ENCODE data around the gene HAGHL.
"Not testable (repeated sequence)": the region's sequence is repeated elsewhere in the genome, so short reads cannot be mapped to it uniquely, and the experiment has no call there.

The HAGHL gene

GRCh38 chr16:734981-735881 is 8.3 kb downstream of the HAGHL start:
- no peak for DNase-seq (ENCODE audit: low read depth)

GRCh38 chr16:735982-736453 is 9.1 kb downstream of the HAGHL start:
- no peak for DNase-seq (ENCODE audit: low read depth)

GRCh38 chr16:736936-737481 is 10.1 kb downstream of the HAGHL start:
- no peak for DNase-seq (ENCODE audit: low read depth)

GRCh38 chr16:739560-740458 is 12.9 kb downstream of the HAGHL start:
- DNase-seq (ENCODE audit: low read depth): no peak

GRCh38 chr16:740459-740763 is 13.5 kb downstream of the HAGHL start:
- DNase-seq (ENCODE audit: low read depth): no peak

- peak; percentile 71 for DNase-seq (ENCODE audit: low read depth)
These were observed 14.0 kb downstream of the HAGHL start, which contains the start of gene CIAO3 for GRCh38 chr16:740764-741505. Gene CIAO3 (minus strand): TSS chr16:740997. CDS start chr16:740985, 12 bp downstream.

GRCh38 chr16:741986-742629 is 15.2 kb downstream of the HAGHL start:
- DNase-seq (ENCODE audit: low read depth): no peak

- not testable (repeated sequence) for DNase-seq (ENCODE audit: low read depth)
These were observed 16.0 kb downstream of the HAGHL start for GRCh38 chr16:742894-743293.

- no peak for DNase-seq (ENCODE audit: low read depth)
These were observed 17.0 kb downstream of the HAGHL start for GRCh38 chr16:743794-744500.

- no peak for DNase-seq (ENCODE audit: low read depth)
These were observed 18.8 kb downstream of the HAGHL start for GRCh38 chr16:745739-746138.

GRCh38 chr16:746637-747036 is 19.7 kb downstream of the HAGHL start:
- no peak for DNase-seq (ENCODE audit: low read depth)

GRCh38 chr16:747978-748746 is 21.3 kb downstream of the HAGHL start:
- DNase-seq (ENCODE audit: low read depth): no peak

GRCh38 chr16:749010-749409 is 22.1 kb downstream of the HAGHL start:
- DNase-seq (ENCODE audit: low read depth): peak; percentile 76

GRCh38 chr16:750485-750884 is 23.6 kb downstream of the HAGHL start:
- no peak for DNase-seq (ENCODE audit: low read depth)

GRCh38 chr16:751152-752006 is 24.5 kb downstream of the HAGHL start:
- no peak for DNase-seq (ENCODE audit: low read depth)

- DNase-seq (ENCODE audit: low read depth): no peak
These were observed 25.1 kb downstream of the HAGHL start for GRCh38 chr16:752007-752312.

GRCh38 chr16:754121-754607 is 27.3 kb downstream of the HAGHL start:
- not testable (repeated sequence) for DNase-seq (ENCODE audit: low read depth)

GRCh38 chr16:754656-755055 is 27.8 kb downstream of the HAGHL start:
- no peak for DNase-seq (ENCODE audit: low read depth)

- no peak for DNase-seq (ENCODE audit: low read depth)
These were observed 29.5 kb downstream of the HAGHL start for GRCh38 chr16:756428-756827.
